HG02884 (cell line): Measurements from ENCODE around the gene SNCB.

Experiments
- ATAC-seq: cut with Tn5 transposase; IDR thresholded peaks from one replicate; pipeline ENCODE4 v1.9.1; 2021; ENCODE audit warnings: mild to moderate bottlenecking, moderate library complexity; ENCODE audit not compliant: unreplicated experiment

SNCB gene

GRCh38 chr5:176578391-176578808, 51.9 kb downstream of the SNCB start:
- ATAC-seq, result no peak

GRCh38 chr5:176577312-176578176, 52.8 kb downstream of the SNCB start:
- no peak for ATAC-seq

- no peak for ATAC-seq
These were observed 54.6 kb downstream of the SNCB start for GRCh38 chr5:176575488-176576422.

GRCh38 chr5:176575066-176575465, 55.3 kb downstream of the SNCB start:
- no peak for ATAC-seq

GRCh38 chr5:176574297-176574591, 56.1 kb downstream of the SNCB start:
- no peak for ATAC-seq

- ATAC-seq, result peak; percentile 66
These were observed 56.6 kb downstream of the SNCB start for GRCh38 chr5:176573564-176574296.
